B cell (primary cell): ENCODE data around the gene DAAM2. TPM values are rescaled to one million over a fixed set of nuclear protein-coding genes. Genes with fewer than 3 reads are reported as not detected.

Experiments used
- ATAC-seq: fragments of 200-7000 bp; cut with Tn5 transposase; one replicate; pipeline ENCODE4 v1.10.0; 2021; ENCODE audit warnings: low read depth, mild to moderate bottlenecking, moderate number of reproducible peaks, moderate library complexity
- CTCF ChIA-PET: fragments of 350-600 bp; sonication (Branson Sonifier 250); formaldehyde crosslinking; loops from one replicate; lab custom pipeline; 2021; ENCODE audit warnings: antibody characterized with exemption, inconsistent platforms; lab: Charles Lee
- POLR2A ChIA-PET: fragments of 350-600 bp; sonication (Branson Sonifier 250); formaldehyde crosslinking; loops from one replicate; lab custom pipeline; 2021; ENCODE audit warnings: antibody characterized with exemption; lab: Charles Lee
- DNase-seq: peaks from one replicate; pipeline ENCODE4 v3.0.0; 2013
- H2AFZ ChIP-seq: 2 replicates; pipeline ENCODE4 v1.6.1; 2012; ENCODE audit warnings: mild to moderate bottlenecking, low read depth, low read length; ENCODE audit not compliant: insufficient read depth, poor library complexity, severe bottlenecking
- H3K27ac ChIP-seq, 2 donors: 1 replicate in 1 of 2; 2 replicates in 1 of 2; pipeline ENCODE4 v1.5.1; 2012 to 2013; ENCODE audit warnings: low read length in 2 of 2, mild to moderate bottlenecking in 2 of 2, moderate library complexity in 1 of 2
- H3K27me3 ChIP-seq, 4 experiments: fragments of 200-600 bp in 1 of 4; sonication (generic) in 1 of 4; replicated peaks in 1 of 4; 1 replicate in 2 of 4; 2 replicates in 2 of 4; pipeline versions ENCODE4 v1.6.1 to v1.7.0; 2013 to 2016; ENCODE audit warnings: low read length in 3 of 4, mild to moderate bottlenecking in 2 of 4, mixed read lengths in 1 of 4, moderate library complexity in 1 of 4; ENCODE audit not compliant: insufficient read depth in 4 of 4, control insufficient read depth in 3 of 4; ENCODE audit errors: control extremely low read depth in 1 of 4
- H3K36me3 ChIP-seq, 2 experiments: replicated peaks in 1 of 2; 1 replicate in 1 of 2; 2 replicates in 1 of 2; pipeline versions ENCODE4 v1.6.1 to v1.7.1; 2013; ENCODE audit warnings: low read length in 1 of 2; ENCODE audit not compliant: insufficient read depth in 2 of 2, control insufficient read depth in 1 of 2; ENCODE audit errors: control extremely low read depth in 1 of 2, extremely low read depth in 1 of 2
- H3K4me1 ChIP-seq, 2 donors: fragments of 200-600 bp in 1 of 2; sonication (generic) in 1 of 2; 1 replicate in 1 of 2; 2 replicates in 1 of 2; pipeline versions ENCODE4 v1.5.1 to v1.6.1; 2013 to 2017; ENCODE audit warnings: low read length in 2 of 2; ENCODE audit not compliant: control insufficient read depth in 2 of 2, insufficient read depth in 2 of 2
- H3K4me2 ChIP-seq: replicated peaks from 2 replicates; pipeline ENCODE3; 2012; ENCODE audit warnings: mild to moderate bottlenecking, low read depth, low read length; ENCODE audit not compliant: poor library complexity, severe bottlenecking
- H3K4me3 ChIP-seq, 5 experiments: fragments of 200-600 bp in 1 of 5; sonication (generic) in 1 of 5; 1 replicate in 3 of 5; 2 replicates in 2 of 5; pipeline versions ENCODE4 v1.5.1 to v1.7.0; 2011 to 2016; ENCODE audit warnings: low read length in 4 of 5, mild to moderate bottlenecking in 4 of 5, low read depth in 2 of 5, control low read depth in 1 of 5, moderate library complexity in 1 of 5; ENCODE audit not compliant: insufficient read depth in 1 of 5; ENCODE audit errors: control extremely low read depth in 1 of 5, extremely low read depth in 1 of 5
- H3K79me2 ChIP-seq: fragments of 200-600 bp; sonication (generic); one replicate; pipeline ENCODE4 v1.6.0; 2016; ENCODE audit warnings: low read length; ENCODE audit not compliant: control insufficient read depth, insufficient read depth
- H3K9ac ChIP-seq: fragments of 200-600 bp; sonication (generic); 2 replicates; pipeline ENCODE4 v1.6.1; 2017; ENCODE audit warnings: mild to moderate bottlenecking, low read length, moderate library complexity
- H3K9me3 ChIP-seq, 3 donors: one replicate each; pipeline versions ENCODE4 v1.6.1 to v1.7.1; 2013; ENCODE audit warnings: low read length in 2 of 3; ENCODE audit not compliant: control insufficient read depth in 2 of 3, insufficient read depth in 1 of 3; ENCODE audit errors: control extremely low read depth in 1 of 3
- H4K20me1 ChIP-seq: 2 replicates; pipeline ENCODE4 v1.6.0; 2012; ENCODE audit warnings: mild to moderate bottlenecking, low read length; ENCODE audit not compliant: insufficient read depth, control insufficient read depth, poor library complexity, severe bottlenecking
- H3K27ac Mint-ChIP-seq: one replicate; pipeline ENCODE4 v1.8.0; 2021; ENCODE audit warnings: mixed read lengths
- H3K27me3 Mint-ChIP-seq: one replicate; pipeline ENCODE4 v1.8.0; 2021; ENCODE audit warnings: mixed read lengths
- H3K4me1 Mint-ChIP-seq: one replicate; pipeline ENCODE4 v1.8.0; 2021; ENCODE audit warnings: mixed read lengths
- H3K4me3 Mint-ChIP-seq: one replicate; pipeline ENCODE4 v1.8.0; 2021; ENCODE audit warnings: mixed read lengths
- H3K9me3 Mint-ChIP-seq: one replicate; pipeline ENCODE4 v1.8.0; 2022; ENCODE audit warnings: mixed read lengths; ENCODE audit not compliant: insufficient read depth
- EZH2 ChIP-seq: IDR thresholded peaks from 2 replicates; pipeline ENCODE4 v1.6.1; 2012; ENCODE audit warnings: borderline replicate concordance, low read depth, mild to moderate bottlenecking, moderate library complexity, low read length; ENCODE audit not compliant: insufficient read depth, poor library complexity, severe bottlenecking
- WGBS: methylation state at CpG from one replicate; pipeline ENCODE4 v1.1.5; 2013; ENCODE audit warnings: missing lambda C conversion rate; ENCODE audit not compliant: insufficient coverage; 5-methylcytosine and 5-hydroxymethylcytosine counted together
- intact Hi-C: fragments of 100-400 bp; cut with micrococcal nuclease; formaldehyde crosslinking; loops from one replicate; pipeline ENCODE4 v1.10.0; 2022
- polyA plus RNA-seq: library from polyadenylated mRNA; depleted of rRNA; stranded (reverse); fragments of >200 nt; gene quantifications from 2 replicates; pipeline ENCODE4 v1.2.3, GENCODE V29; 2012
- total RNA-seq, 2 donors: library from RNA; stranded (reverse); fragments of 120-200 nt in 1 of 2; gene quantifications; 1 replicate in 1 of 2; 2 replicates in 1 of 2; pipeline versions ENCODE4 v1.2.3 to v1.2.4, GENCODE V29; 2013 to 2022
- TF ChIP-seq, protein P1 (sequence below): fragments of 200-600 bp; IDR thresholded peaks from one replicate; pipeline ENCODE4 v1.8.0; 2022; ENCODE audit warnings: antibody characterized with exemption, mild to moderate bottlenecking

Gene DAAM2
- total and polyA plus RNA-seq, 2 donors (not counting 1 experiment from before 2014, with no cell fraction given) = not detected

DNA sequence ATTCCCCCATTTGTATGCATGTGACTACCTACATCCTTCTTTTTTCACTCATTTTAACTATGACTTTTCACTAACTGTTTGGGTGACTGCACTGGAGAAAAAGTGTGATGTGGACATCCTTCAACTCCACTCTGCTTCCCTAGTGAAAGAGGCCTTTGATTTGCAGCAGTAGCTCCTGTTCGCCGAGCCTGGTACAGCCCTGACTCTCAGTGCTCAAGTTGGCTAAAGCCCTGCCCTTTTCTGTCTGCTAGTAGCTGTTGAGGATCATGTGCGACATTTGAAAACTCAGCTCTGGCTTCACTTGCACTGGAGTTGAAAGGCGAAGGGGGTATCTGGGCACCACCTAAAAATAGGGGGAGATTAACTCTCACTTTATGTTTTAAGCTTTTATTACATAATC is 42.1 kb downstream of the DAAM2 start:
- H3K79me2 ChIP-seq = no peaks in the 10 kb centered on the region
- H3K27ac ChIP-seq = no peak overlapping the region
- ChIA-PET POLR2A (no interaction called here), CTCF (no interaction called here)
- H3K36me3 ChIP-seq = no peaks in the 10 kb centered on the region
- ATAC-seq (no peak), DNase-seq (no peak)
- no peak overlapping the region for H3K4me2 ChIP-seq
- no peaks in the 10 kb centered on the region for H3K27me3 ChIP-seq
- no peak for TF ChIP-seq EZH2
- TF ChIP-seq, protein P1, sequence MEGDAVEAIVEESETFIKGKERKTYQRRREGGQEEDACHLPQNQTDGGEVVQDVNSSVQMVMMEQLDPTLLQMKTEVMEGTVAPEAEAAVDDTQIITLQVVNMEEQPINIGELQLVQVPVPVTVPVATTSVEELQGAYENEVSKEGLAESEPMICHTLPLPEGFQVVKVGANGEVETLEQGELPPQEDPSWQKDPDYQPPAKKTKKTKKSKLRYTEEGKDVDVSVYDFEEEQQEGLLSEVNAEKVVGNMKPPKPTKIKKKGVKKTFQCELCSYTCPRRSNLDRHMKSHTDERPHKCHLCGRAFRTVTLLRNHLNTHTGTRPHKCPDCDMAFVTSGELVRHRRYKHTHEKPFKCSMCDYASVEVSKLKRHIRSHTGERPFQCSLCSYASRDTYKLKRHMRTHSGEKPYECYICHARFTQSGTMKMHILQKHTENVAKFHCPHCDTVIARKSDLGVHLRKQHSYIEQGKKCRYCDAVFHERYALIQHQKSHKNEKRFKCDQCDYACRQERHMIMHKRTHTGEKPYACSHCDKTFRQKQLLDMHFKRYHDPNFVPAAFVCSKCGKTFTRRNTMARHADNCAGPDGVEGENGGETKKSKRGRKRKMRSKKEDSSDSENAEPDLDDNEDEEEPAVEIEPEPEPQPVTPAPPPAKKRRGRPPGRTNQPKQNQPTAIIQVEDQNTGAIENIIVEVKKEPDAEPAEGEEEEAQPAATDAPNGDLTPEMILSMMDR = no peak
- peaks cover 0 to 5% (median 0%) of the 10 kb centered on the region in 3 donors for H3K9me3 ChIP-seq
- peaks cover 27% of the 10 kb centered on the region for H3K27me3 Mint-ChIP-seq
- intact Hi-C loops = no loop called here
- no peak overlapping the region for H3K9ac ChIP-seq
- WGBS = 90% methylated on average over 2 of the region's 4 CpGs
- H3K9me3 Mint-ChIP-seq = no peaks in the 10 kb centered on the region
- H3K27ac Mint-ChIP-seq = no peak overlapping the region
- no peaks in the 10 kb centered on the region for H4K20me1 ChIP-seq
- H2AFZ ChIP-seq = no peak overlapping the region
- no peaks in the 10 kb centered on the region for H3K4me1 Mint-ChIP-seq
- H3K4me3 ChIP-seq = no peak overlapping the region
- no peak overlapping the region for H3K4me3 Mint-ChIP-seq
- H3K4me1 ChIP-seq = no peaks in the 10 kb centered on the region

DNA sequence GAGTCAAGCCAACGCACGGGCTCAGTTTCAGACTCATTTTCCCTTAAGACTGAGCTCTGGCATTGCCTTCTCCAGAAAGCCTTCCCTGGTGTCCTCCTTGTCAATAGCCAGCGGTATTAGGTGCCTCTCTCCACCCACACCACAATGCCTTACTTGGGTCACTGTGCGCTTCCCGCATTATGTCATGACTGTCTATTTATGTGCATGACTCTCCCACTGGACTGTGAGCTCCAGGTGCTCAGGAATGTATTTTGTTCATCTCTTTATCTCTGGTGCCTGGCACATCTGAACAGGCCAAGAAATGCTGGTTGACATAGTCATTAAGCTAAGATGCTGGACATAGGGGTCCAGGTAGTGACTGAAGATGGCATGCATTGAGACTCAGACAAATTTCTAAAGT is 42.7 kb downstream of the DAAM2 start:
- Histone ChIP-seq H3K27ac (no peak overlapping the region), H3K79me2 (no peaks in the 10 kb centered on the region), H3K9ac (no peak overlapping the region), H3K4me2 (no peak overlapping the region), H3K9me3 (peaks cover 0 to 5% (median 0%) of the 10 kb centered on the region in 3 donors), H3K4me1 (no peaks in the 10 kb centered on the region), H3K27me3 (no peaks in the 10 kb centered on the region), H3K4me3 (no peak overlapping the region), H4K20me1 (no peaks in the 10 kb centered on the region), H2AFZ (no peak overlapping the region), H3K36me3 (no peaks in the 10 kb centered on the region)
- TF ChIP-seq, protein P1 = no peak
- TF ChIP-seq EZH2 = no peak
- WGBS = 90% methylated on average over 3 of the region's 5 CpGs
- Mint-ChIP-seq H3K9me3 (no peaks in the 10 kb centered on the region), H3K4me1 (no peaks in the 10 kb centered on the region), H3K27me3 (peaks cover 28% of the 10 kb centered on the region), H3K27ac (no peak overlapping the region), H3K4me3 (no peak overlapping the region)
- POLR2A ChIA-PET = no interaction called here
- CTCF ChIA-PET = no interaction called here
- intact Hi-C loops = no loop called here
- no peak for DNase-seq
- no peak for ATAC-seq
